HepG2 (cell line): ENCODE data around the gene FAM53B. TPM values are rescaled to one million over a fixed set of nuclear protein-coding genes. Genes with fewer than 3 reads are reported as not detected.

Experiments used
- NCOA5 ChIP-seq: sonication (generic); formaldehyde crosslinking; IDR thresholded peaks from 2 replicates; pipeline ENCODE4 v1.4.0; 2020; ENCODE audit warnings: missing genetic modification reagents
- XRCC5 ChIP-seq: fragments of 200-400 bp; formaldehyde crosslinking; optimal IDR thresholded peaks from 2 replicates; pipeline ENCODE3; 2017; ENCODE audit warnings: mild to moderate bottlenecking, low read length
- ZNF577 ChIP-seq: sonication (generic); formaldehyde crosslinking; IDR thresholded peaks from 2 replicates; pipeline ENCODE4 v1.4.0; 2020; ENCODE audit warnings: mild to moderate bottlenecking, low read depth, missing genetic modification reagents, borderline replicate concordance
- polyA plus RNA-seq, 8 experiments: library from polyadenylated mRNA; depleted of rRNA in 3 of 8; stranded (reverse) in 7 of 8; unstranded in 1 of 8; fragments of >200 nt; fragmentation: Illumina TruSeq in 4 of 8; extraction: Trizol in 4 of 8; gene quantifications; 2 replicates each; pipeline versions ENCODE4 v1.2.1 to v1.2.3, GENCODE V29; 2011 to 2016; ENCODE audit warnings: low read depth in 4 of 8, missing spikeins in 1 of 8, mixed read lengths in 1 of 8; ENCODE audit not compliant: insufficient read depth in 1 of 8
- total RNA-seq, 5 experiments: library from RNA; depleted of rRNA; stranded (reverse); fragments of >200 nt; fragmentation: Illumina TruSeq; extraction: Trizol; gene quantifications; 2 replicates each; pipeline ENCODE4 v1.2.3, GENCODE V29; 2016; ENCODE audit warnings: low read depth in 1 of 5
- TF ChIP-seq, protein P1 (sequence below), 2 experiments: fragments of 450-650 bp in 1 of 2; sonication (generic) in 1 of 2; formaldehyde crosslinking in 1 of 2; IDR thresholded peaks; 2 replicates each; pipeline versions ENCODE4 v1.6.1 to v1.8.0; 2016 to 2022; ENCODE audit warnings: antibody characterized with exemption in 1 of 2, mild to moderate bottlenecking in 1 of 2, missing genetic modification reagents in 1 of 2
- TF ChIP-seq, protein P2 (sequence below): sonication (generic); formaldehyde crosslinking; IDR thresholded peaks from 2 replicates; pipeline ENCODE4 v1.5.1; 2020; ENCODE audit warnings: mild to moderate bottlenecking, missing genetic modification reagents, borderline replicate concordance

Gene FAM53B
- total and polyA plus RNA-seq, 2 of the 13 experiments (the other 11 are each of a cell fraction or from before 2014, with no cell fraction given) = 6.4 to 19.3 TPM

DNA sequence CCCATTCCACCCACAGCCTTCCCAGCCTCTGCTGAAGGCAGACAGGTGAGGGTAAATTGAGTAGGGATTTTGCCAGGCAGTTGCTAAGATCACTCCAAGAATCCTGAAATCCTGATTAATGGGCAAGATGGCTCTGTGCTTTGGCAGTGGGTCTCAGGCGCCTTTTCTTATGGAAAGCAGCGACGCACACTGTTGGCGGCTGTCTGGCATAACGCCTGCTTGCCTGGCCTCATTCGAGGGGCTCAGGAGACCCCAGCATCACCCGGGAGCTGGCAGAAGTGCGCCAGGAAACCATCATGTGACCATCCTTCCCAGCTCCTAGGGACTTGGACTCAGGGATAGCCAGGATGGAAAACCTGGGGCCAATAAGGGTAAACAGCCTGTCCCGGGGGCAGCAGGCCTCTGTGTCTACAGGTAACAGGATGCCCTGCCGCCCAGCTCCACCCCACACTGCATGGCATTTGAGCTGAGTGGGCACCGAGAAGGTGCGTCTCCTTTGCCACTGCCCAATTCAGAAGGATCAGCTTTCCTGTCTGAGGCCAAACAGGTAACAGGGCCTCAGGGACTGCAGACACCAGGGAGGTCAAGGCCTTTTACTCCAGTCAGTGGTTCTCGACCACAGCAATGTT lies 98.6 kb downstream of the FAM53B start (continued):
- no peak for TF ChIP-seq NCOA5
- TF ChIP-seq, protein P1, sequence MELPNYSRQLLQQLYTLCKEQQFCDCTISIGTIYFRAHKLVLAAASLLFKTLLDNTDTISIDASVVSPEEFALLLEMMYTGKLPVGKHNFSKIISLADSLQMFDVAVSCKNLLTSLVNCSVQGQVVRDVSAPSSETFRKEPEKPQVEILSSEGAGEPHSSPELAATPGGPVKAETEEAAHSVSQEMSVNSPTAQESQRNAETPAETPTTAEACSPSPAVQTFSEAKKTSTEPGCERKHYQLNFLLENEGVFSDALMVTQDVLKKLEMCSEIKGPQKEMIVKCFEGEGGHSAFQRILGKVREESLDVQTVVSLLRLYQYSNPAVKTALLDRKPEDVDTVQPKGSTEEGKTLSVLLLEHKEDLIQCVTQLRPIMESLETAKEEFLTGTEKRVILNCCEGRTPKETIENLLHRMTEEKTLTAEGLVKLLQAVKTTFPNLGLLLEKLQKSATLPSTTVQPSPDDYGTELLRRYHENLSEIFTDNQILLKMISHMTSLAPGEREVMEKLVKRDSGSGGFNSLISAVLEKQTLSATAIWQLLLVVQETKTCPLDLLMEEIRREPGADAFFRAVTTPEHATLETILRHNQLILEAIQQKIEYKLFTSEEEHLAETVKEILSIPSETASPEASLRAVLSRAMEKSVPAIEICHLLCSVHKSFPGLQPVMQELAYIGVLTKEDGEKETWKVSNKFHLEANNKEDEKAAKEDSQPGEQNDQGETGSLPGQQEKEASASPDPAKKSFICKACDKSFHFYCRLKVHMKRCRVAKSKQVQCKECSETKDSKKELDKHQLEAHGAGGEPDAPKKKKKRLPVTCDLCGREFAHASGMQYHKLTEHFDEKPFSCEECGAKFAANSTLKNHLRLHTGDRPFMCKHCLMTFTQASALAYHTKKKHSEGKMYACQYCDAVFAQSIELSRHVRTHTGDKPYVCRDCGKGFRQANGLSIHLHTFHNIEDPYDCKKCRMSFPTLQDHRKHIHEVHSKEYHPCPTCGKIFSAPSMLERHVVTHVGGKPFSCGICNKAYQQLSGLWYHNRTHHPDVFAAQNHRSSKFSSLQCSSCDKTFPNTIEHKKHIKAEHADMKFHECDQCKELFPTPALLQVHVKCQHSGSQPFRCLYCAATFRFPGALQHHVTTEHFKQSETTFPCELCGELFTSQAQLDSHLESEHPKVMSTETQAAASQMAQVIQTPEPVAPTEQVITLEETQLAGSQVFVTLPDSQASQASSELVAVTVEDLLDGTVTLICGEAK (IDR thresholded peaks at IDR 0.05) = no peak
- TF ChIP-seq, protein P1 (CRISPR knock-in tag; IDR thresholded peaks at IDR 0.05) = no peak
- no peak for TF ChIP-seq XRCC5
- TF ChIP-seq ZNF577 (CRISPR knock-in tag) = no peak
- TF ChIP-seq, protein P2, sequence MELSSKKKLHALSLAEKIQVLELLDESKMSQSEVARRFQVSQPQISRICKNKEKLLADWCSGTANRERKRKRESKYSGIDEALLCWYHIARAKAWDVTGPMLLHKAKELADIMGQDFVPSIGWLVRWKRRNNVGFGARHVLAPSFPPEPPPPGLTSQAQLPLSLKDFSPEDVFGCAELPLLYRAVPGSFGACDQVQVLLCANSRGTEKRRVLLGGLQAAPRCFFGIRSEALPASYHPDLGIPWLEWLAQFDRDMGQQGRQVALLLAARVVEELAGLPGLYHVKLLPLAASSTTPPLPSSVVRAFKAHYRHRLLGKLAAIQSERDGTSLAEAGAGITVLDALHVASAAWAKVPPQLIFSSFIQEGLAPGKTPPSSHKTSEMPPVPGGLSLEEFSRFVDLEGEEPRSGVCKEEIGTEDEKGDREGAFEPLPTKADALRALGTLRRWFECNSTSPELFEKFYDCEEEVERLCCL (CRISPR knock-in tag) = no peak
